ENCODE data around the gene CNIH3.
"Not testable (repeated sequence)": the region's sequence is repeated elsewhere in the genome, so short reads cannot be mapped to it uniquely, and the experiment has no call there.

Gene CNIH3

GRCh38 chr1:224643653-224644052, 27.5 kb downstream of the CNIH3 start:
- DNase-seq (ENCODE audit: low spot score), result no peak

GRCh38 chr1:224644553-224645154, 28.5 kb downstream of the CNIH3 start:
- peak; percentile 64 for DNase-seq (ENCODE audit: low spot score)

- no peak for DNase-seq (ENCODE audit: low spot score)
Measured at GRCh38 chr1:224647449-224647848, 31.3 kb downstream of the CNIH3 start.

- DNase-seq (ENCODE audit: low spot score), result no peak
Measured at GRCh38 chr1:224650290-224650689, 34.2 kb downstream of the CNIH3 start.

- DNase-seq (ENCODE audit: low spot score), result no peak
Measured at GRCh38 chr1:224651188-224651587, 35.1 kb downstream of the CNIH3 start.

- no peak for DNase-seq (ENCODE audit: low spot score)
Measured at GRCh38 chr1:224656392-224656791, 40.3 kb downstream of the CNIH3 start.

- no peak for DNase-seq (ENCODE audit: low spot score)
Measured at GRCh38 chr1:224660074-224660473, 44.0 kb downstream of the CNIH3 start.

GRCh38 chr1:224662870-224663269, 46.8 kb downstream of the CNIH3 start:
- DNase-seq (ENCODE audit: low spot score), result no peak

GRCh38 chr1:224665016-224665415, 48.9 kb downstream of the CNIH3 start:
- DNase-seq (ENCODE audit: low spot score), result no peak

GRCh38 chr1:224666078-224666477, 50.0 kb downstream of the CNIH3 start:
- no peak for DNase-seq (ENCODE audit: low spot score)

- no peak for DNase-seq (ENCODE audit: low spot score)
Measured at GRCh38 chr1:224666913-224667312, 50.8 kb downstream of the CNIH3 start.

GRCh38 chr1:224668984-224669383, 52.9 kb downstream of the CNIH3 start:
- peak; percentile 35 for DNase-seq (ENCODE audit: low spot score)

- no peak for DNase-seq (ENCODE audit: low spot score)
Measured at GRCh38 chr1:224669403-224669802, 53.3 kb downstream of the CNIH3 start.

- no peak for DNase-seq (ENCODE audit: low spot score)
Measured at GRCh38 chr1:224670506-224670905, 54.4 kb downstream of the CNIH3 start.

- no peak for DNase-seq (ENCODE audit: low spot score)
Measured at GRCh38 chr1:224671076-224671475, 55.0 kb downstream of the CNIH3 start.

GRCh38 chr1:224673141-224673540, 57.0 kb downstream of the CNIH3 start:
- no peak for DNase-seq (ENCODE audit: low spot score)

GRCh38 chr1:224675590-224675989, 59.5 kb downstream of the CNIH3 start:
- no peak for DNase-seq (ENCODE audit: low spot score)

GRCh38 chr1:224676551-224676950, 60.4 kb downstream of the CNIH3 start:
- peak; percentile 3 for DNase-seq (ENCODE audit: low spot score)

GRCh38 chr1:224678168-224678567, 62.1 kb downstream of the CNIH3 start:
- DNase-seq (ENCODE audit: low spot score), result no peak

- DNase-seq (ENCODE audit: low spot score), result no peak
Measured at GRCh38 chr1:224679606-224680005, 63.5 kb downstream of the CNIH3 start.

- no peak for DNase-seq (ENCODE audit: low spot score)
Measured at GRCh38 chr1:224681816-224682215, 65.7 kb downstream of the CNIH3 start.

- DNase-seq (ENCODE audit: low spot score), result no peak
Measured at GRCh38 chr1:224683936-224684335, 67.8 kb downstream of the CNIH3 start.

- DNase-seq (ENCODE audit: low spot score), result no peak
Measured at GRCh38 chr1:224684979-224685425, 68.9 kb downstream of the CNIH3 start.

GRCh38 chr1:224686140-224686539, 70.0 kb downstream of the CNIH3 start:
- DNase-seq (ENCODE audit: low spot score), result not testable (repeated sequence)

Data from kidney tubule cell (primary cell).